HG03432 (cell line): ENCODE data around the gene VPS33A.
"Not testable (repeated sequence)": the region's sequence is repeated elsewhere in the genome, so short reads cannot be mapped to it uniquely, and the experiment has no call there.

Source experiments
- ATAC-seq: cut with Tn5 transposase; IDR thresholded peaks from one replicate; pipeline ENCODE4 v1.9.1; 2021; ENCODE audit warnings: mild to moderate bottlenecking, moderate library complexity; ENCODE audit not compliant: unreplicated experiment

VPS33A gene

DNA sequence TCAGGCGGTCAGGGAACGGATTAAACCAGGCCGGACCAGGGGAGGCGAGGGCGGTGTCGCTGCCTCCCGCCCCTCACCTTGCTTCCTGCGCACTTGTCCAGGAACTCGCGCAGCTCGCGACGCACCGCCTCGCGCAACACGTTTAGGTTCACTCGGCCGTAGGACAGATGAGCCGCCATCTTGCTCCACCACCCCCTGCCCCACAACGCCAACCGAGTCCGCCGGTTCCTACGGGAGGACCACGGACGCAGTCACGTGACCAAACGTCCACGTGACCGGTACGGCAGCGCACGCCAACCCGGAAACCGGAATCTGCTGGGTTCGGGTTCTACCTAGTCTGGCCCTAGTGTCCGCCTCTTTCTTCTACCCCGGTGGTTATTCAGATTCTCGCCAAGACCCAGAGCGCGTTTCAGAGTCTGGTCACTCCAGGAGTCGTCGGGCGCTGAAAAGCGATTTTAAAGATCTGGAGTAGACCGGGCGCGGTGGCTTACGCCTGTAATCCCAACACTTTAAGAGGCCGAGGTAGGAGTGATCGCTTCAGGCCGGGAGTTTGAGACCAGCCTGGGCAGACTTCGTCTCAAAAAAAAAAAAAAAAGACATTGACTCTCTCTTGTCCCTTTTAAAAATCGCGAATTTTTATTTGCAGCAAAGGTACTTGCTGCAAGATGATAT lies at the start of gene VPS33A:
VPS33A (minus strand) TSS at position 265 of the 672 bp plus-strand sequence; CDS start at position 179, 86 bp downstream.
- peak; percentile 89 for ATAC-seq

DNA sequence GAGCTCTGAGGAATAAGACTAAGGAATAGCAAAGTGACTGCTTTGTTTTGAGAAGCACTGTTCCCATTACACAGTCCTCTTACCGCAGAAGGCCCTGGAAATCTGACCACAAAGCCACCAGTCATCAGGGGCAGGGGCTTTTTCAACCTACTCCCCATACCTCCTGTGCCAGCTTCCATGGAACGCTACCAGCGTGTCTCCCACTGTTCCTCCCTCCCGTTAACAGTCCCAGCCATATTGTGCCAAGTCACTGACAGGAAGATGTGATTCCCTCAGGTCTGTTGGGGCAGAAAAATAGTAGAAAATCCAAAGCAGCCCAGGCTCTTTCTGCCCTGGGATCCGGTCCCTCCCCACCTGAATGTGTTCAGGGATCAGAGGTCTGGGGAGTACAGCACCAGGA lies 46.6 kb upstream of the VPS33A start:
- ATAC-seq, result no peak

DNA sequence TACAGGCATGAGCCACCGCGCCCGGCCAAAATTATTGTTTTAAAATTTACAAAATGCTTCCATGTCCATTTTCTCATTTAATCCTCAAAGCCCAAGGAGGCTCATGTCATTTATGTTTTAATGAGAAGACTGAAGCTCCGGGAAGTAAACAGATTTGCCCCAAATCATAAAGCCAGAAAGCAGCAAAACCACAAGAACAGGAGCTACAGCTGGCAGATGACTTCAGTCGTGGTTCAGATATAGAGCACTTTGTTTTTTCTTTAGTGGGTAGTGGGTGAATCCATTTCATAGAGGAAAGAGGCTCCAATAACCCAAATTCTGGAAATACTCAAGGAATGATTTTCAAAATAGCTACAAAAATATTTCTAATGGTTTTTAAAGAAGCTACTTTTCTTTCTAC lies 45.4 kb upstream of the VPS33A start:
- ATAC-seq, result no peak

DNA sequence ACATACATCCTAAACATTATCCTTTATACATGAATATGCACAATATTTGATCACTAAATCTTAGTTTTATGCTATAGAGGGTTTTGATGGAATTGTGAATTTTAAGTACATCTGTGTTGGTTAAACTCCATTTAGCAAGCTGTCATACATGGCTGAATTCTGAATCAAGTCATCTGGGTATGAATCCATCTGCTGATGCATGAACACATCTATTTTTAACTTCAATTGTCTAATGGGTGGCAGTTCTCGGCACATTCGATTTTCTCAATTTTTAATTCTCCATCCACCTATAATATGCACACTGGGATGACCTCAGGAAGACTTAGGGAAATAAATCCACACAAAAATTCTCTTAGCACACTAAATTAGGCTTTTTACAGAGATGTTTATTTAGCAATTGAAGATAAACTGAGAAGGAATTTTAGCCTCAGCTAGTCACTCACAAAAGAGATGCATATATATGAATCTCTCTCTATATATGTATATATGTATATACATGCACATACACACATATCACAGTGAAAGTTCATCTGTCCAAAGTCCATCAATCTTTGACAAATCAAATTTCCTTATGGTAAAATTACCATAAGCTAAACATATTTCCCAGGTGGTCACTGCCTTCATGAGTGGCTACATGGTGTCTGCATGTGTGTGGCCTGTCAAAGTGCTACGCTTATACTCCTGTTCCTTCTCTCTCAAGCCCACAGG lies 44.5 kb upstream of the VPS33A start:
- no peak for ATAC-seq

GRCh38 chr12:122309564-122310121 lies 43.3 kb upstream of the VPS33A start:
- no peak for ATAC-seq

GRCh38 chr12:122308811-122309210 lies 42.5 kb upstream of the VPS33A start:
- ATAC-seq, result no peak

DNA sequence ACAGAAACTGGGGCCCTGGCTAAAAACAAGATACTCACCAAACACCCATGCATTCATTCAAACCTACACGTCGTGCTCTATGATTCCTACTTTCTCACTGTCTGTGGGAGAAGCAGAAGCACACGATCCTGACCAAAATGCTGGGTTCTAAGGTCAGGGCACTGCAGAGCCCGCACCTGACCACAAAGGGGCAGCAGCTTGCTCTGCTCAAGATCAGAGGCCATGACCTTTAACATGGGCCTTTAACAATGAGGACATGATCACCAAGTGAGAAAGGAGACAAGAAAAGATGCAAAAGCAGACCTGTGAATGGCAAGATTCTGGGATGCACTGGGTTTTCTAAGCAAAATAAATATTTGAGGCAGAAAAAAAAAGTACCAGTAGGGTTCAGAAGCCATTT lies 40.1 kb upstream of the VPS33A start:
- no peak for ATAC-seq

GRCh38 chr12:122304924-122305323 lies 38.6 kb upstream of the VPS33A start:
- ATAC-seq, result no peak

GRCh38 chr12:122303068-122303467 lies 36.8 kb upstream of the VPS33A start:
- ATAC-seq, result no peak

DNA sequence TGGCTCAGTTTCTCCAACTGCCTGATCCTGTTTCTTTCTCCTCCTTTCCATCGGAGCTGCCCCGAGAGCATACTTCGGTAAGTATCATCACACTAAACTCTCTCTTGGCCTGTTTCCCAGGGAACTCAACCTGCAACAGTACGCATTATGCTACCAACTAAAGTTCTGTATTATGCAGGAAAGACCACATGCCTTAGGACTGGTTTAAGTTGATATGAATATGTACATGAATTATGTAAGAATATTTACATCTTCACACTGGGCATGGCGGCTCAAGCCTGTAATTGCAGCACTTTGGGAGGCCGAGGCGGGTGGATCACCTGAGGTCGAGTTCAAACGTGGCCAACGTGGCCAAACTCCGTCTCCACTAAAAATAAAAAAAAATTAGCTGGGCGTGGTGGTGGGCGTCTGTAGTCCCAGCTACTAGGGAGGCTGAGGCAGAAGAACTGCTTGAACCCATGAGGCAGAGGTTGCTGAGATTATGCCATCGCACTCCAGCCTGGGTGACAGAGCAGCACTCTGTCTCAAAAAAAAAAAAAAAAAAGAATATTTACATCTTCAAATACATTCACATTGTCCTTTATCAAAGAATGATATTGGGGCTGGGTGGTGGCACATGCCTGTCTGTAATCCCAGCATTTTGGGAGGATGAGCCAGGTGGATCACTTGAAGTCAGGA lies 31.9 kb upstream of the VPS33A start:
- no peak for ATAC-seq

DNA sequence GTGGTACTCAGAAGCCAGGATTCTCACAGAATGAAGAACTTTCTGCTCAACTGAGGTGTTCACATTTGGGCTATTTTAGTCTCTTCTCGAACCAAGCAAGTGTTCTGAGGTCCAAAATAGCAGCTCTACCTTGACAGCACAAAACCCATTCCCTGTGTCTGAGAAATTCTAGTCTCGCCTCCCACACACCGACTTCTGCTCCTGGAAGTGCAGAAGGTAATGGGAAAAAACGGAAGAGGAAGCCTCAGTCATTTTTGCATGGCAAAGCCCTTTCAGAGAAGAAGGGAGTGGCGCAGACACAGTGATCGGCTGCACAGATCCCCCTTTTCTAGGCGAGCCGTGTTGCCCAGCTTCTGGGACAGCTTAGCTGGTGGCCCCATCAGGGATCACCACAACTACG lies 31.2 kb upstream of the VPS33A start:
- no peak for ATAC-seq

GRCh38 chr12:122295877-122296276 lies 29.6 kb upstream of the VPS33A start:
- no peak for ATAC-seq

DNA sequence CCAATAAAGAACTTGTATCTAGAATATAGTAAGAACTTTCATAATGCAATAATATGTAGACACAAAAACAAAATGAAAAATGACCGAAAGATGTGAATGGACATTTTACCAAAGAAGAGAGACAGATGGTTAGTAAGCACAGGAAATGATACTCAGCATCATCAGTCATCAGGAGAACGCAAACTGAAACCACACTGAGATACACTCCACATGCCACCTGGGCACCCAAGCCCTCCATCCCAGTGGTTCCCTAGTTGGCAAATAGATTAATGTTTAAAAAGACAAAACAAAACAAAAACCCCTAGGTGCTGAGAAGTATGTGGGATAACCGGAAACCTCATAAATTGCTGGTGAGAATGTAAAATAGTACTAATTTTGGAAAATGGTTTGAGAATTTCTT lies 26.8 kb upstream of the VPS33A start:
- peak; percentile 62 for ATAC-seq

- ATAC-seq, result no peak
These were observed 25.1 kb upstream of the VPS33A start for GRCh38 chr12:122291431-122291830.

DNA sequence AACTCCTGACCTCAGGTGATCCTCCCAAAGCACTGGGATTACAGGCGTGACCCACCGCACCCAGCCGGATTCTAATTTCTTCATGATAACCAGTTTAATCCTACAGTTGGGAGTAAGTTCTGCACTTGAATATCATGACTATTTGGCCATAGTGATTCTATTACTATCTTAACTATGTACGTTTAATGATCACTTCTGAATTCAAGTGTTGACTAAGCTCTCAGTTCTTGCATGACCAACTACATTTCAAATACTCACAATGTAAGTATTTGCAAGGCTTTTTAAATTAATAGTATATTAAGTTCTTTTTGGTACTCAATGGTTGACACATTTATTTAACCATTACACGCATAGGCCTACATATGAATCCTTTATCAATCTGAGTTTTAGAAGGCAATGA lies 17.4 kb upstream of the VPS33A start:
- ATAC-seq, result no peak

- ATAC-seq, result no peak
These were observed 15.8 kb upstream of the VPS33A start for GRCh38 chr12:122282061-122282460.

GRCh38 chr12:122276242-122276641 lies 9.9 kb upstream of the VPS33A start:
- ATAC-seq, result no peak

- no peak for ATAC-seq
These were observed 9.2 kb upstream of the VPS33A start for GRCh38 chr12:122275459-122275858.

GRCh38 chr12:122265886-122266229 lies 436 bp downstream of the VPS33A start:
- ATAC-seq, result peak; percentile 44

- ATAC-seq, result no peak
These were observed 818 bp downstream of the VPS33A start for GRCh38 chr12:122265476-122265875.

GRCh38 chr12:122260735-122261134 lies 5.6 kb downstream of the VPS33A start:
- ATAC-seq, result not testable (repeated sequence)

GRCh38 chr12:122258939-122259338 lies 7.4 kb downstream of the VPS33A start:
- not testable (repeated sequence) for ATAC-seq
